CD4-positive, alpha-beta T cell treated with Interferon gamma for 1 hour (primary cell): Measurements from ENCODE around the gene RIPPLY3.

Experiments
- DNase-seq: peaks from one replicate; pipeline ENCODE4 v3.0.0-alpha.2; 2020

RIPPLY3 gene

DNA sequence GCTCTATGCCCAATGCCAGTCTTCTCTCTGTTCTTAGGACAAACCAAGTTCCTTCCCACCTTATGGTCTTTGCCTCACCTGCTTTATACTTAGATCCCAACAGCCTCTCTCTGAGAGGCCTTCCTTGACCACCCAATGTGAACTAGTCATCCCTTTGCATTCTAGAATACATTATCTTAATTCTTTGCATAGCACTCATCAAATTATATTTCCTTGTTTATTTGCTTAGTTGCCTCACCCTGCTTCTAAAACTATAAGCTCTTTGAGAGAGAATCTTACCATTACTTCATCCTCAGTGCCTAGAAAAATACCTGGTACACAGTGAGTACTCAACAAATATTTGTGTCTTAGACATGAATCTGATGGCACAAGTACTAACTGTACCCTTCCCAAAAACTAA is 58.3 kb downstream of the RIPPLY3 start:
- DNase-seq: no peak

DNA sequence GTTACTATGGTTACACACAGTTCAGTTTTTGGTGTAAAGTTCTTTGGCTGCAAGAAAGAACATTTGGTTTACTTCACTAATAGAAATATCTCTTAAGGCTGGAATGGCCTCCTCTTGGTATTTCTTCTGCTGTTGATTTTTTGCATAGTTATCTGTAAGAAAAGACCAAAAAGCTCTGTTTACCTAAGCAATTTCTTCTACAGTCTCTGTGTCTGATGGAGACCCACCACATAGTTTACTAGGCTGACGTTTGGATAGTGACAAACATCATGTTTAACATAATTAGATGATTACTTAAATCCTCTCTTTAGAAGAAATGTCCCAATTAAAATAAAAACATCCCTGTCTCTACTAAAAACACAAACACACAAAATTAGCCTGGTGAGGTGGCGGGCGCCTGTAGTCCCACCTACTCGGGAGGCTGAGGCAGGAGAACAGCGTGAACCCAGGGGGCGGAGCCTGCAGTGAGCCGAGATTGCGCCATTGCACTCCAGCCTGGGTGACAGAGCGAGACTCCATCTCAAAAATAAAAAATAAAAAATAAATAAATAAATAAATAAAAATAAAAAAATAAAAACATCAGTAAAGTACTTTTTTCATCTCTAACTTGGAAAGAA is 59.2 kb downstream of the RIPPLY3 start:
- DNase-seq: no peak
